Smooth muscle cell (in vitro differentiated cells): ENCODE measurements around the gene ZNF652. TPM values are rescaled to one million over a fixed set of nuclear protein-coding genes. Genes with fewer than 3 reads are reported as not detected.

ENCODE experiments used
- DNase-seq: peaks from one replicate; lab custom pipeline; 2025; ENCODE audit not compliant: unreplicated experiment; lab: John Stamatoyannopoulos, UW
- H2AFZ ChIP-seq: fragments of 200-600 bp; sonication (generic); 2 replicates; pipeline ENCODE4 v1.6.0; 2016; ENCODE audit warnings: antibody characterized with exemption, low read depth, mild to moderate bottlenecking
- H3F3A ChIP-seq: fragments of 200-600 bp; sonication (generic); 2 replicates; pipeline ENCODE4 v1.6.0; 2017; ENCODE audit warnings: antibody characterized with exemption, low read depth
- H3K27ac ChIP-seq: fragments of 200-600 bp; sonication (generic); 2 replicates; pipeline ENCODE4 v1.5.1; 2016; ENCODE audit warnings: low read depth, mild to moderate bottlenecking
- H3K27me3 ChIP-seq: fragments of 200-600 bp; sonication (generic); 2 replicates; pipeline ENCODE4 v1.6.1; 2016; ENCODE audit warnings: low read depth, mild to moderate bottlenecking
- H3K36me3 ChIP-seq: fragments of 200-600 bp; sonication (generic); 2 replicates; pipeline ENCODE4 v1.5.1; 2016; ENCODE audit warnings: low read depth
- H3K4me1 ChIP-seq: fragments of 200-600 bp; sonication (generic); 2 replicates; pipeline ENCODE4 v1.5.1; 2016; ENCODE audit warnings: low read depth
- H3K4me2 ChIP-seq: fragments of 200-600 bp; sonication (generic); 2 replicates; pipeline ENCODE4 v1.6.0; 2016; ENCODE audit warnings: mild to moderate bottlenecking
- H3K4me3 ChIP-seq: fragments of 200-600 bp; sonication (generic); 2 replicates; pipeline ENCODE4 v1.5.1; 2016; ENCODE audit warnings: mild to moderate bottlenecking
- H3K79me2 ChIP-seq: fragments of 200-600 bp; sonication (generic); 2 replicates; pipeline ENCODE4 v1.6.0; 2016; ENCODE audit warnings: low read depth, mild to moderate bottlenecking
- H3K9ac ChIP-seq: fragments of 200-600 bp; sonication (generic); 2 replicates; pipeline ENCODE4 v1.6.0; 2016; ENCODE audit warnings: low read depth
- H3K9me3 ChIP-seq: fragments of 200-600 bp; sonication (generic); replicated peaks from 2 replicates; pipeline ENCODE4 v1.5.1; 2016; ENCODE audit warnings: low read depth
- H4K20me1 ChIP-seq: fragments of 200-600 bp; sonication (generic); 2 replicates; pipeline ENCODE4 v1.6.0; 2016; ENCODE audit warnings: low read depth
- WGBS: methylation state at CpG from one replicate; pipeline ENCODE4 v1.1.7; 2016; ENCODE audit warnings: low lambda C conversion rate; 5-methylcytosine and 5-hydroxymethylcytosine counted together
- polyA plus RNA-seq: library from polyadenylated mRNA; unstranded; fragments of >200 nt; fragmentation: Nextera tagmentation; extraction: Ambion mirVana; gene quantifications from 2 replicates; pipeline ENCODE4 v1.2.1, GENCODE V29; 2016
- total RNA-seq: library from RNA; depleted of rRNA; stranded (reverse); fragments of >200 nt; gene quantifications from 2 replicates; pipeline ENCODE4 v1.2.3, GENCODE V29; 2014
- TF ChIP-seq, protein P1 (sequence below): fragments of 200-600 bp; sonication (generic); IDR thresholded peaks from 2 replicates; pipeline ENCODE4 v1.5.1; 2017; ENCODE audit warnings: borderline replicate concordance, mild to moderate bottlenecking, antibody characterized with exemption; ENCODE audit not compliant: insufficient read depth, poor library complexity, severe bottlenecking

Gene ZNF652
- total and polyA plus RNA-seq, 2 experiments from 2014 or later = 18.3 to 48.8 TPM

- WGBS = 90% methylated on average over 3 of the region's 3 CpGs
- TF ChIP-seq, protein P1, sequence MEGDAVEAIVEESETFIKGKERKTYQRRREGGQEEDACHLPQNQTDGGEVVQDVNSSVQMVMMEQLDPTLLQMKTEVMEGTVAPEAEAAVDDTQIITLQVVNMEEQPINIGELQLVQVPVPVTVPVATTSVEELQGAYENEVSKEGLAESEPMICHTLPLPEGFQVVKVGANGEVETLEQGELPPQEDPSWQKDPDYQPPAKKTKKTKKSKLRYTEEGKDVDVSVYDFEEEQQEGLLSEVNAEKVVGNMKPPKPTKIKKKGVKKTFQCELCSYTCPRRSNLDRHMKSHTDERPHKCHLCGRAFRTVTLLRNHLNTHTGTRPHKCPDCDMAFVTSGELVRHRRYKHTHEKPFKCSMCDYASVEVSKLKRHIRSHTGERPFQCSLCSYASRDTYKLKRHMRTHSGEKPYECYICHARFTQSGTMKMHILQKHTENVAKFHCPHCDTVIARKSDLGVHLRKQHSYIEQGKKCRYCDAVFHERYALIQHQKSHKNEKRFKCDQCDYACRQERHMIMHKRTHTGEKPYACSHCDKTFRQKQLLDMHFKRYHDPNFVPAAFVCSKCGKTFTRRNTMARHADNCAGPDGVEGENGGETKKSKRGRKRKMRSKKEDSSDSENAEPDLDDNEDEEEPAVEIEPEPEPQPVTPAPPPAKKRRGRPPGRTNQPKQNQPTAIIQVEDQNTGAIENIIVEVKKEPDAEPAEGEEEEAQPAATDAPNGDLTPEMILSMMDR = no peak
- Histone ChIP-seq H3K4me3 (no peak overlapping the region), H3K79me2 (no peaks in the 10 kb centered on the region), H4K20me1 (peaks cover 5% of the 10 kb centered on the region), H3F3A (peaks cover 11% of the 10 kb centered on the region), H3K9me3 (no peaks in the 10 kb centered on the region), H3K27ac (no peak overlapping the region), H3K4me2 (no peak overlapping the region), H3K4me1 (no peaks in the 10 kb centered on the region), H3K9ac (no peak overlapping the region), H3K27me3 (no peaks in the 10 kb centered on the region), H3K36me3 (peaks cover 6% of the 10 kb centered on the region), H2AFZ (no peak overlapping the region)
- DNase-seq = no peak
These were observed 67.9 kb downstream of the ZNF652 start for GRCh38 chr17:49294122-49294521.

DNA sequence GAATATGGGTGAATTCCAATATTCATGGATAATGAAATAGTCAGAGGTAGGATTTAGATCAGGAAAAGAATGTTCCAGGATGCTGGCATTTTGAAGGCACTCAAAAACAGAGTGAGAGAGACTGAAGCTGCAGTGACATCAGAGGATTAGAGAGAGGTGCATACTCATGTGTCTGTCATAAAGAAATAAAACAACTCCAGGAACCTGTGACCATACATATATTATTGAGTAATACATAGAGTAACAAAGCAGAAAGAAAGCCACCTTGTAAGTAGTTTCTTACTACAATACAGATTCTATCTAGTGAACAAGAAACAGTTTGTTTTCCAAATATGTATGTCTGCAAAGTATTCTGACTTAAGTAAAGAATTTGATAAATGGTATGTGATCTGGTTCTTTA is 69.1 kb downstream of the ZNF652 start:
- Histone ChIP-seq H3K9me3 (no peaks in the 10 kb centered on the region), H3K9ac (no peak overlapping the region), H3K27ac (no peak overlapping the region), H3K4me3 (no peak overlapping the region), H3F3A (peaks cover 11% of the 10 kb centered on the region), H3K27me3 (no peaks in the 10 kb centered on the region), H3K79me2 (no peaks in the 10 kb centered on the region), H3K4me1 (no peaks in the 10 kb centered on the region), H4K20me1 (peaks cover 5% of the 10 kb centered on the region), H2AFZ (no peak overlapping the region), H3K36me3 (peaks cover 1% of the 10 kb centered on the region), H3K4me2 (no peak overlapping the region)
- TF ChIP-seq, protein P1 = no peak
- no peak for DNase-seq

DNA sequence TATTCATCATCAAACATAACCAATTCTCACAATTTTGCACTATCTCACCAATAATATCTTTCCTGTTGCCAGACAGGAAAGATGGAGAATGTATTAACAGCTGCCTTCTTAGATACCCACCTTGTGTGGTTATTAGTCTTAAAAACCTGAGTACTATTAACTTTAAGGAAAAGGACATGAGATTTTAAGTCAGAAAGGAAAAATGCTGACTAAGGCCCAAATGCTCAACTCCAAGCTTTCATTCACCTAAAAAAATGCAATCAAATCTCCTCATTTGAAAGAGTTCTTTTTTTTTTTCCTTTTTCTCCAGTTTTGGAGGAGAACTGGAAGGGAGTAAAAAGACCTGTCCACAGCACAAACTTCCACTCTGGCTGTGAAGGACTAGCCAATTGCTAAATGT is 70.1 kb downstream of the ZNF652 start:
- no peak for DNase-seq
- no peak overlapping the region for H3K27ac ChIP-seq
- peaks cover 5% of the 10 kb centered on the region for H4K20me1 ChIP-seq
- no peak overlapping the region for H3K9ac ChIP-seq
- H3K27me3 ChIP-seq = no peaks in the 10 kb centered on the region
- TF ChIP-seq, protein P1 = no peak
- no peaks in the 10 kb centered on the region for H3K9me3 ChIP-seq
- peaks cover 11% of the 10 kb centered on the region for H3F3A ChIP-seq
- H3K36me3 ChIP-seq = no peaks in the 10 kb centered on the region
- no peak overlapping the region for H3K4me2 ChIP-seq
- H3K4me1 ChIP-seq = no peaks in the 10 kb centered on the region
- no peaks in the 10 kb centered on the region for H3K79me2 ChIP-seq
- H2AFZ ChIP-seq = no peak overlapping the region
- H3K4me3 ChIP-seq = no peak overlapping the region

DNA sequence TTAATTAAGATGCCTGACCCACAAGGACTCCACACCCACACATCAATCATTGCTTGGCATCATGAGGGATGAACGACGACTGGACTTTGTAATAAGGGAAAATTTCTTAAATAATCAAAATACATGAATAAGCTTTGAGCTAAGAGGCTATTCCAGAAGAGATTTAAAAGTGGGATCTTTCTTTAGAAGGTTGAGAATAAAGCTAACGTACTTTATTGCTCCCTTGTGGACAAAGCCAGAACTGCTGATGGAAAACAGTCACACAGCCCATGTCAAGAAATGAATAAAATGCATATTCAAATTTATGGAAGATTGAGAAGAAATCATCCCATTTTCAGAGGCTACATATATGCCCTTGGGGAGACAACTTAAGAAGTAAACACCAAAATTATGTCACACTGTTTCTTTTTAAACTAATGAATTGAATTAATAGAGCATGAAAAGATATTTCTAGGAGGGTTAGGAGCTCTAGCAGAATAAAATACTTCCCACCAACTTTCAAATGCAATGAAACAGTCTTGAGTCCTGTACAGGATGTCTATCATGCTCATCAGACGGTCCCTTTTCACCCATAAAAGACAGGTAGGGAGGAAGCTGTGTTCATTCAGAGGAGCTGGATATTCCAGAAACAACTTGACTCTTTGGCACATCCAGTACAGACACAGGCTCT is 71.2 kb downstream of the ZNF652 start:
- Histone ChIP-seq H3K27me3 (no peaks in the 10 kb centered on the region), H3K27ac (no peak overlapping the region), H3K9me3 (no peaks in the 10 kb centered on the region), H4K20me1 (peaks cover 5% of the 10 kb centered on the region), H3K4me1 (no peaks in the 10 kb centered on the region), H3K79me2 (no peaks in the 10 kb centered on the region), H2AFZ (no peak overlapping the region), H3K36me3 (no peaks in the 10 kb centered on the region), H3K9ac (no peak overlapping the region), H3F3A (peaks cover 11% of the 10 kb centered on the region), H3K4me2 (no peak overlapping the region), H3K4me3 (no peak overlapping the region)
- no peak for DNase-seq
- TF ChIP-seq, protein P1 = peak; percentile 75
- 74% methylated on average over 4 of the region's 4 CpGs for WGBS
